COLO829 (cell line): Measurements from ENCODE around the gene S1PR2.
A peak's percentile ranks its signal among the peaks of the same experiment; 100 is the strongest.
"Not testable (repeated sequence)": the region's sequence is repeated elsewhere in the genome, so short reads cannot be mapped to it uniquely, and the experiment has no call there.

ENCODE experiments used
- DNase-seq: peaks from one replicate; pipeline ENCODE4 v3.0.0; 2012; ENCODE audit warnings: low spot score

The S1PR2 gene

DNA sequence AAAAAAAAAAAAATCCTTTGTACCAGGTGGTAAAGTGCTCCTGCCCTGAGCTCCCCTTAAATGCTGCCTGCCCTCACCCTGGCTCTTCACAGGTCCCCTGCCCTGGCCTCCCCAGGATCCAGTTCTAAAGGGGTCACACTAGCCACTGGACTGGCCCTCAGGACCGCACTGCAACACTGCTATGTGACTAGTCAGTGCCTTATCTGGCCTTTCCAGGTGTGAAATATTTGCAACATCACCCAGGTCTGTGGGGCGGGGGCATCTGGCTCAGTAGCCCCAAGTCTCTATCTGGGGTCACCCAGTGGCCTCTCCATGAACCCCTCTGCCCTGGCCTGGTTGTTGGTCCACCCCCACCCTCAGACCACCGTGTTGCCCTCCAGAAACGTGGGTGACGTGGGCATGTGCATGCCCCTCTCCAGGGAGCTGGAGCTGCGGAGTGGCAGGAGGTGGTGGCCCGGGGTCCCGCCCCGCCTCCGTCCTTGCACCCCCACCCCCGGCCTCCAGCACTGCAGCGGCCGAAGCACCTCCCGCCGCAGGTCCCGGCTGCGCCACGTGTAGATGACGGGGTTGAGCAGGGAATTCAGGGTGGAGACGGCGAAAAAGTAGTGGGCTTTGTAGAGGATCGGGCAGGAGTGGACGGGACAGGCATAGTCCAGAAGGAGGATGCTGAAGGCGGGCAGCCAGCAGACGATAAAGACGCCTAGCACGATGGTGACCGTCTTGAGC is 7.5 kb downstream of the S1PR2 start:
- DNase-seq: no peak

DNA sequence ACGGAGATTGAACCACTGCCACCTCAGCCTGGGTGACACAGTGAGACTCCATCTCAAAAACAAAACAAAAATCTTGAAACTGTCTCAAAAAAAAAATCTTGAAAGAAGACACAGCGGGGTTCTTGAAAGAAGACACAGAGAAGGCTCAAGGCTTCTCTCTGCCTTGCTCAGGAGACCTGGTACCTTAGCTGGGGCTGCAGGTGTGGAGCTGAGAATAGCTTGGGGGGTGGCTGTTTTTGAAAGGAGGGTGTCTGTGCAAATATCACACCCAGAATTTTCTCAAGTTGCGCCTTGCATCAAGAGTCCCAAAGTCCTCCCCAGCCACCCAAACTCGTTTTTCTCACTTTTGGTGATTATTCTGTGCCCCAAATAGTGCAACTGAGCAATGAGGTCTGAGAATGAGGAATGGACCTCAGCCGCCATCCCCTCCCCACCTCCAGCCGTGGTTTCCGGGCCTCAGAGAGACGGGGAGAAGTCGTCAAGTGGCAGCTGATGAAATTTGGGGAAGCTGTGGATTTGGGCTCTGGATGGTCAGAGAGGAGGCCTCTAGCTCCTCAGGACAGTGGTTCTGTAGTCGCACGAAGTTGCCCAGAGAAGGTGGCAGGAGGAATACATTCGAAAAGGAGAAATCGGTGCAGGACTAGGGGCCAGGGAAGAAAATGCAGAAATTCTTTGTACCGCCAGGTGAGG is 8.8 kb downstream of the S1PR2 start:
- no peak for DNase-seq

- no peak for DNase-seq
Measured at GRCh38 chr19:10220695-10221094, 10.4 kb downstream of the S1PR2 start.

GRCh38 chr19:10219678-10220077 is 11.5 kb downstream of the S1PR2 start:
- DNase-seq: no peak

DNA sequence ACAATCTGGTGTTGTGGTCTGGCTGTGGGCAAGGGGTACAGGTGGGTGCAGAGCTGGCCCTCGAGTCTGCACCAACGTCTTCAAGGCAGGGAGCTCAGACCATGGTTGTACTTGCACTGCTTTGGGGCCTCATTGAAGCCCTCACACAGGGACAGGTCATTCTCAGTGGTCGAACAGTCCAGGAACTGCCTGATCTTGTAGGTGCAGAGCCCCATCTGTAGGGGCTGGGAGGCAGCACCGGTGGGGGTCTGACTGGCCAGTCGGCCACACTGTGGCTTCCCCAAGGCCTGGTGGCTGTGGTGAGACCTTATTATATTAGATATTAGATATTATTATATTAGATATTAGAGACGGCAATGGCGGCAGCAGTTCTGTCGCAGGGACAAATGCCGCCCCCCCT is 14.0 kb downstream of the S1PR2 start:
- no peak for DNase-seq

DNA sequence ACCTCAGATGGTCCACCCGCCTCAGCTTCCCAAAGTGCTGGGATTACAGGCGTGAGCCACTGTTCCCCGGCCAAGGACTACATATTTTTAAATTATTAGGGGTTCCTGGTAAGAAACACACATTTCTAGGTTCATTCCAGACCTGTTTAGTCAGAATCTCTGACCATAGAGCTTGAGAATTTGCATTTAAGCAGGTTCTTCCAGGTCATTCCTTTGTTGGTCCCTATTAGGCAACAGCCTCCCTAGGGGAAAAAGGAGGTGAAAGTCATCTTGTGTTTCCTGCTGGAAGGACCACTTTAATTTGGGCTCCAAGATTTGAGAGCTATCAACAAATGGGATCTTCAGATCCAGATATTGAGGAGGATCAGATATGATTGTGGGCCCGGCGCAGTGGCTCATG is 16.3 kb downstream of the S1PR2 start:
- no peak for DNase-seq

DNA sequence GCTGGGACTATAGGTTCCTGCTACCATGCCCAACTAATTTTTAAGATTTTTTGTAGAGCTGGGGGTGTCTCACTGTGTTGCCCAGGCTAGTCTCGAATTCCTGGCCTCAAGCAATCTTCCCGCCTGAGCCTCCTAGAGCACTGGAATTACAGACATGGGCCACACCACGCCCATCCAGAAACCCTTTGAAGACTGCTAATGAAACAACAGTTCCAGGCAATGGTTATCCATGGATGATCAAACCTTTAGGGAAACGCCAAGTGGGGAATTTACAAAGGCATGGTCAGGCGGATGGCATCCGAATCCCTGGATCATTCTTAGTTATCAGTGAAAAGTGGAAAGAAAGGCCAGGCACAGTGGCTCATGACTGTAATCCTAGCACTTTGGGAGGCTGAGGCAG is 19.4 kb downstream of the S1PR2 start:
- no peak for DNase-seq

DNA sequence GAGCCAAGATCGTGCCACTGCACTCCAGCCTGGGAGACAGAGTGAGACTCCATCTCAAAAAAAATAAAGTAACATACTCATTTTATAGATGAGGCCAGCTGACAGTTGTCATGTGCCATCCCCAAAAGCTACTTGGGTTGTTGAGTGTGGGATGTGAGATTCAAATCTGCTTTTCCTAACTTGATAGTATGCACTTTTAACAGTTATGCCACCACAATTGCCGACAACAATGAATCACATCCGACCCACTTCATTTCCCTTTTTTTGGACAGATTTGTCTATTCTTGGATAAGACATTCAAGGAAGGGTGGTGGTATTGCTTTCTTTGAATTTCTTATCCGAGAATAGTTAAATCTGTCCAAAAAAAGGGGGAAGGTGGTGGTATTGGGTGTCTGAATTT is 20.1 kb downstream of the S1PR2 start:
- no peak for DNase-seq

- no peak for DNase-seq
Measured at GRCh38 chr19:10209315-10209714, 21.8 kb downstream of the S1PR2 start.

DNA sequence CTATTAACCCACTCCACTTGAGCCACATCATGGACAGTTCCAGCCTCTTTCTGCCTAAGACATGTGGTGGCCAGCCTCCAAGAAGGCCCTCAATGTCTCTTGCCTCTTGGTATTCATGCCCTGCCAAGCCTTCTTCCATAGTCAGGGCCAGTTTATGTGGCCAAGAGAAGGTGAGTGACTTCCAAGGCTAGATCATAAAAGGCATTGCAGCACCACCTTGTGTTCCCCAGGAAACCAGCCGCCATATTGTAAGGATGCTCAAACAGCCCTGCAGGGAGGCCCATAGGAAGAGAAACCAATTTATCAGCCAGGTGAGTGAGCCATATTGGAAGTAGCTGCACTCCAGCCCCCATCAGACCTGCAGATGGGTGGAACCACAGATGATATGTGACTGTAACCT is 24.1 kb downstream of the S1PR2 start:
- no peak for DNase-seq

GRCh38 chr19:10206226-10206885 is 24.8 kb downstream of the S1PR2 start:
- no peak for DNase-seq

GRCh38 chr19:10205636-10206035 is 25.5 kb downstream of the S1PR2 start:
- no peak for DNase-seq

DNA sequence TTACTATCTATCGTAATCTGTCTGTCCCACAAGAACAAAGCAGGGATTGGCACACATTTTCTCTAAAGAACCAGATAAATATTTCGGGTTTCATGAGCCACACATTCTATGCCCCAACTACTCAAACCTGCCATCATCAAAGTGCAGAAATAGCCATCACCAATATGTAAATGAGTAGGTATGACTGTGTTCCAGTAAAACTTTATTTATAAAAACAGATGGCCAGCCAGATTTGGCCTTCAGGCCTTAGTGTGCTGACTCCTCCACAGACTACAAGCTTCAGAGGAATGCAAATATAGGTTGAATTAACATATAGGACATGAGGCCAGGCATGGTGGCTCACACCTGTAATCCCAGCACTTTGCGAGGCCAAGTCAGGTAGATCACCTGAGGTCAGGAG is 27.4 kb downstream of the S1PR2 start:
- no peak for DNase-seq

DNA sequence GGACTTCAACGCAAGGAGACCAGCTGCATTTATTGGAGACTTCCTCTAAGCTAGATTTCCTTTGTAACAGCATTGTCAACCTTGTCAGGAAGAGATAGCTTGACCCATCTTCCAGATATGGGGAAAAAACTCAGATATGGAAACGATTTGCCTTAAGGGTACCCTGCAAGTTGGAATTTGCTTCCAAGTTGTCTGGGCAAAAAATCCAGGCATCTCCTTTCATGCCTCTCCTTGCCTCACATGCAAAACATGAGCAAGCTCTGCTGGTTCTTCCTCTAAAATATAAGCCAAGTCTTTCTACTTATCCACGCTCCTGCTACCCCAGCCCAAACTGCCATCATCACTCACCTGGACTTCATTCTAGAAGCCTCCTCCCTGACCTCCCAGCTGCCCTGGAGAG is 30.0 kb downstream of the S1PR2 start:
- no peak for DNase-seq

- DNase-seq: not testable (repeated sequence)
Measured at GRCh38 chr19:10200101-10200500, 31.0 kb downstream of the S1PR2 start.

- not testable (repeated sequence) for DNase-seq
Measured at GRCh38 chr19:10198889-10199644, 32.1 kb downstream of the S1PR2 start.

DNA sequence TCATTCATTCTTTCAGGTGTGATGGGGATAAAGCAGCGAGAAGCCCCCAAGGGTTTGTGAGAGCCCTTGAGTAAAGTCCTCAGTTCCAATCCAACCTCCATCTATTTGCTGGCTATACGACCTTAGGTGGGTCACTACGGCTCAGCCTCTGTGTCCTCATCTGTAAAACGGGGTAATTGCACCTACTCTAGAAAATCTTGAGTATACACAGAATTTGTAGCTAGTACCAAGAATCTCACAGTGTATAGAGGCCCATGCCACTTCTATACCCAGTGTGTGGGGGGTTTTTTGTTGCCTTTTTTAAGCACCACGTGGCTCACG is 36.0 kb downstream of the S1PR2 start:
- no peak for DNase-seq

GRCh38 chr19:10194500-10195198 is 36.5 kb downstream of the S1PR2 start, which contains the start of gene DNMT1:
TSS of gene DNMT1 (minus strand) at chr19:10194953. CDS start at chr19:10194899, 54 bp downstream.
- DNase-seq: peak; percentile 100

DNA sequence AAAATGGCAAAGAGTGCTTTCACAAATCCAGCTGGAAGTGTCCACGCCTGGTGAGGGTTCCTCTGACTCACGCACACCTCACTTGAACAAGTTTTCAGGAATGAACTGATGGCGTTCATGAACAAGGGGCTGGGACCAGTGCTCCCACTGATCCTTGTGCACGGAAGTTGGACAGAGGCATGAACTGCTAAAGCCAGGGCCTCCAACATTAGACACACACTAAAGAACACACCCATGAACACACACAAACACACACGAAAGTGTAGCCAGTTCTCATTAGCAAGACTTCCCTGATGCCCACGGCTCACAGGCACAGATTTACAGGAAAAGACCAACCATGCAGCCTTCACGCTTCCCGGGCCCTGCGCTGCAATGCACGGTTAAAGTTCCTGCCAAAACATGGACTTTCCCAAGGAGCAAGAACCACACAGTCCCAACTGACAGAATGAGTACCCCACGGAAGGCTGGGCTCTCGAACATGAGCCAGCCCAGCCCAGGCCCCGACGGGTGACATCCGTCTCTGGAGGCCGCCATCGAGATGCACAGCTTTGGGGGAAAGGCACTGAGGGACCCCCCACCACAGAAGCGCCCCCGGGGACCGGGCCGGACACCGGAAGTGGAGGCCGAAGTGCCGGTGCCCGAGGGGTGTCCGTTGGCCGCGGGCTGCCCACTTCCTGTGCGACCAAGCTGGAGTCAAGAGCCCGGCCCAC is 37.2 kb downstream of the S1PR2 start:
- DNase-seq: peak; percentile 20

- no peak for DNase-seq
Measured at GRCh38 chr19:10192922-10193321, 38.2 kb downstream of the S1PR2 start.

- DNase-seq: no peak
Measured at GRCh38 chr19:10191347-10191746, 39.8 kb downstream of the S1PR2 start.
